ENCODE data around the gene PAX1. TPM values are rescaled to one million over a fixed set of nuclear protein-coding genes. Genes with fewer than 3 reads are reported as not detected.

PAX1 gene
- total and polyA plus RNA-seq, 9 of the 15 experiments (the other 6 are each of a cell fraction or from before 2014, with no cell fraction given): not detected

DNA sequence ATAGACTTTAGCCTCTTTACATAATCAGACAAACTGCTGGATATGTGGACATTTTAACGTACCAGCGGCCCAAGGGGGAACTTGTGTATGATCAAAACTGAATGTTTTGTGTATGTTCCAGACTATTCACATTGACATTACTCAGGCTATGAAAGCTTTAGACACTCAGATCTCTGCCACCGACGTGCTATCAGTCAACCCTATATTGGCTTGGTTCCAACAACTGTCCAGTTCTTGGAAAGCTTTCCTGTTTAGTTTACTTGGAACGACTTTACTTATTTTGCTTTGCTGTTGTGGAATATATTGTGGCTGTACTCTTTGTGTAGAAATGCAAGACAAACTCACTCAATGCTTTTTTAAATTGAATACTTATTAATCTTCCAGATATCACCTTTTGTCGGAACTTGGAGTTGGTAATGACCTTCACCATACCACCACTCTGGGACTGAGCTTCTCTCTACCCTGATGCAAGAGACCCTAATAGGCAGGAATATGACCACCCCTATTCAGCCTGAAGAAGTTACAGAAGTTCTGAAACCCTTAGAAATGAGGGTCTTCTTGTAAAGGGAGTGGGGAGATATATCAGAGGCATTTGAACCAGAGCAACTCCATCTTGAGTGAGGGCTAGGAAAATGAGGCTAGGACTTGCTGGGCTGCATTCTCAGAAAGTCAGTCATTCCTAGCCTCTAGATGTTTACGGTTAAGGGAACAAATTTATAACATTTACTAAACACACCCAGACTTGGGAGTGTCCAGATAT is 49.0 kb upstream of the PAX1 start (continued):
- TF ChIP-seq HIVEP1 (CRISPR knock-in tag; IDR thresholded peaks at IDR 0.05) (peak; percentile 88), RBM39 (optimal IDR thresholded peaks at IDR 0.05; ENCODE audit: low read depth, low read length) (no peak), PTTG1 (tag; IDR thresholded peaks at IDR 0.05; ENCODE audit: low read depth) (peak; percentile 83), NFXL1 (CRISPR knock-in tag; IDR thresholded peaks at IDR 0.05) (peak; percentile 54; the same call in 1 of the 2 replicates), HDGF (IDR thresholded peaks at IDR 0.05) (no peak), ZNF212 (CRISPR knock-in tag; IDR thresholded peaks at IDR 0.05) (0 out of 2 replicates have a peak, but pooled peaks have one; percentile 78), ZNF507 (tag; conservative IDR thresholded peaks at IDR 0.05) (0 out of 2 replicates have a peak, but pooled peaks have one; percentile 18), SMAD4 (CRISPR knock-in tag; conservative IDR thresholded peaks at IDR 0.05) (peak; percentile 90), HNRNPUL1 (IDR thresholded peaks at IDR 0.05; ENCODE audit: low read length) (no peak)
- TF ChIP-seq, protein P1, sequence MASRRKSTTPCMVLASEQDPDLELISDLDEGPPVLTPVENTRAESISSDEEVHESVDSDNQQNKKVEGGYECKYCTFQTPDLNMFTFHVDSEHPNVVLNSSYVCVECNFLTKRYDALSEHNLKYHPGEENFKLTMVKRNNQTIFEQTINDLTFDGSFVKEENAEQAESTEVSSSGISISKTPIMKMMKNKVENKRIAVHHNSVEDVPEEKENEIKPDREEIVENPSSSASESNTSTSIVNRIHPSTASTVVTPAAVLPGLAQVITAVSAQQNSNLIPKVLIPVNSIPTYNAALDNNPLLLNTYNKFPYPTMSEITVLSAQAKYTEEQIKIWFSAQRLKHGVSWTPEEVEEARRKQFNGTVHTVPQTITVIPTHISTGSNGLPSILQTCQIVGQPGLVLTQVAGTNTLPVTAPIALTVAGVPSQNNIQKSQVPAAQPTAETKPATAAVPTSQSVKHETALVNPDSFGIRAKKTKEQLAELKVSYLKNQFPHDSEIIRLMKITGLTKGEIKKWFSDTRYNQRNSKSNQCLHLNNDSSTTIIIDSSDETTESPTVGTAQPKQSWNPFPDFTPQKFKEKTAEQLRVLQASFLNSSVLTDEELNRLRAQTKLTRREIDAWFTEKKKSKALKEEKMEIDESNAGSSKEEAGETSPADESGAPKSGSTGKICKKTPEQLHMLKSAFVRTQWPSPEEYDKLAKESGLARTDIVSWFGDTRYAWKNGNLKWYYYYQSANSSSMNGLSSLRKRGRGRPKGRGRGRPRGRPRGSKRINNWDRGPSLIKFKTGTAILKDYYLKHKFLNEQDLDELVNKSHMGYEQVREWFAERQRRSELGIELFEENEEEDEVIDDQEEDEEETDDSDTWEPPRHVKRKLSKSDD (conservative IDR thresholded peaks at IDR 0.05; ENCODE audit: low read length): no peak
- TF ChIP-seq, protein P2, sequence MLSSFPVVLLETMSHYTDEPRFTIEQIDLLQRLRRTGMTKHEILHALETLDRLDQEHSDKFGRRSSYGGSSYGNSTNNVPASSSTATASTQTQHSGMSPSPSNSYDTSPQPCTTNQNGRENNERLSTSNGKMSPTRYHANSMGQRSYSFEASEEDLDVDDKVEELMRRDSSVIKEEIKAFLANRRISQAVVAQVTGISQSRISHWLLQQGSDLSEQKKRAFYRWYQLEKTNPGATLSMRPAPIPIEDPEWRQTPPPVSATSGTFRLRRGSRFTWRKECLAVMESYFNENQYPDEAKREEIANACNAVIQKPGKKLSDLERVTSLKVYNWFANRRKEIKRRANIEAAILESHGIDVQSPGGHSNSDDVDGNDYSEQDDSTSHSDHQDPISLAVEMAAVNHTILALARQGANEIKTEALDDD (IDR thresholded peaks at IDR 0.05): no peak
- TF ChIP-seq, protein P3, sequence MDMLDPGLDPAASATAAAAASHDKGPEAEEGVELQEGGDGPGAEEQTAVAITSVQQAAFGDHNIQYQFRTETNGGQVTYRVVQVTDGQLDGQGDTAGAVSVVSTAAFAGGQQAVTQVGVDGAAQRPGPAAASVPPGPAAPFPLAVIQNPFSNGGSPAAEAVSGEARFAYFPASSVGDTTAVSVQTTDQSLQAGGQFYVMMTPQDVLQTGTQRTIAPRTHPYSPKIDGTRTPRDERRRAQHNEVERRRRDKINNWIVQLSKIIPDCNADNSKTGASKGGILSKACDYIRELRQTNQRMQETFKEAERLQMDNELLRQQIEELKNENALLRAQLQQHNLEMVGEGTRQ (CRISPR knock-in tag; IDR thresholded peaks at IDR 0.05): no peak
- TF ChIP-seq, protein P4, sequence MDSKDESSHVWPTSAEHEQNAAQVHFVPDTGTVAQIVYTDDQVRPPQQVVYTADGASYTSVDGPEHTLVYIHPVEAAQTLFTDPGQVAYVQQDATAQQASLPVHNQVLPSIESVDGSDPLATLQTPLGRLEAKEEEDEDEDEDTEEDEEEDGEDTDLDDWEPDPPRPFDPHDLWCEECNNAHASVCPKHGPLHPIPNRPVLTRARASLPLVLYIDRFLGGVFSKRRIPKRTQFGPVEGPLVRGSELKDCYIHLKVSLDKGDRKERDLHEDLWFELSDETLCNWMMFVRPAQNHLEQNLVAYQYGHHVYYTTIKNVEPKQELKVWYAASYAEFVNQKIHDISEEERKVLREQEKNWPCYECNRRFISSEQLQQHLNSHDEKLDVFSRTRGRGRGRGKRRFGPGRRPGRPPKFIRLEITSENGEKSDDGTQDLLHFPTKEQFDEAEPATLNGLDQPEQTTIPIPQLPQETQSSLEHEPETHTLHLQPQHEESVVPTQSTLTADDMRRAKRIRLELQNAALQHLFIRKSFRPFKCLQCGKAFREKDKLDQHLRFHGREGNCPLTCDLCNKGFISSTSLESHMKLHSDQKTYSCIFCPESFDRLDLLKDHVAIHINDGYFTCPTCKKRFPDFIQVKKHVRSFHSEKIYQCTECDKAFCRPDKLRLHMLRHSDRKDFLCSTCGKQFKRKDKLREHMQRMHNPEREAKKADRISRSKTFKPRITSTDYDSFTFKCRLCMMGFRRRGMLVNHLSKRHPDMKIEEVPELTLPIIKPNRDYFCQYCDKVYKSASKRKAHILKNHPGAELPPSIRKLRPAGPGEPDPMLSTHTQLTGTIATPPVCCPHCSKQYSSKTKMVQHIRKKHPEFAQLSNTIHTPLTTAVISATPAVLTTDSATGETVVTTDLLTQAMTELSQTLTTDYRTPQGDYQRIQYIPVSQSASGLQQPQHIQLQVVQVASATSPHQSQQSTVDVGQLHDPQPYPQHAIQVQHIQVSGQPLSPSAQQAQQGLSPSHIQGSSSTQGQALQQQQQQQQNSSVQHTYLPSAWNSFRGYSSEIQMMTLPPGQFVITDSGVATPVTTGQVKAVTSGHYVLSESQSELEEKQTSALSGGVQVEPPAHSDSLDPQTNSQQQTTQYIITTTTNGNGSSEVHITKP (IDR thresholded peaks at IDR 0.05; ENCODE audit: partially characterized antibody): no peak
- TF ChIP-seq, protein P5, sequence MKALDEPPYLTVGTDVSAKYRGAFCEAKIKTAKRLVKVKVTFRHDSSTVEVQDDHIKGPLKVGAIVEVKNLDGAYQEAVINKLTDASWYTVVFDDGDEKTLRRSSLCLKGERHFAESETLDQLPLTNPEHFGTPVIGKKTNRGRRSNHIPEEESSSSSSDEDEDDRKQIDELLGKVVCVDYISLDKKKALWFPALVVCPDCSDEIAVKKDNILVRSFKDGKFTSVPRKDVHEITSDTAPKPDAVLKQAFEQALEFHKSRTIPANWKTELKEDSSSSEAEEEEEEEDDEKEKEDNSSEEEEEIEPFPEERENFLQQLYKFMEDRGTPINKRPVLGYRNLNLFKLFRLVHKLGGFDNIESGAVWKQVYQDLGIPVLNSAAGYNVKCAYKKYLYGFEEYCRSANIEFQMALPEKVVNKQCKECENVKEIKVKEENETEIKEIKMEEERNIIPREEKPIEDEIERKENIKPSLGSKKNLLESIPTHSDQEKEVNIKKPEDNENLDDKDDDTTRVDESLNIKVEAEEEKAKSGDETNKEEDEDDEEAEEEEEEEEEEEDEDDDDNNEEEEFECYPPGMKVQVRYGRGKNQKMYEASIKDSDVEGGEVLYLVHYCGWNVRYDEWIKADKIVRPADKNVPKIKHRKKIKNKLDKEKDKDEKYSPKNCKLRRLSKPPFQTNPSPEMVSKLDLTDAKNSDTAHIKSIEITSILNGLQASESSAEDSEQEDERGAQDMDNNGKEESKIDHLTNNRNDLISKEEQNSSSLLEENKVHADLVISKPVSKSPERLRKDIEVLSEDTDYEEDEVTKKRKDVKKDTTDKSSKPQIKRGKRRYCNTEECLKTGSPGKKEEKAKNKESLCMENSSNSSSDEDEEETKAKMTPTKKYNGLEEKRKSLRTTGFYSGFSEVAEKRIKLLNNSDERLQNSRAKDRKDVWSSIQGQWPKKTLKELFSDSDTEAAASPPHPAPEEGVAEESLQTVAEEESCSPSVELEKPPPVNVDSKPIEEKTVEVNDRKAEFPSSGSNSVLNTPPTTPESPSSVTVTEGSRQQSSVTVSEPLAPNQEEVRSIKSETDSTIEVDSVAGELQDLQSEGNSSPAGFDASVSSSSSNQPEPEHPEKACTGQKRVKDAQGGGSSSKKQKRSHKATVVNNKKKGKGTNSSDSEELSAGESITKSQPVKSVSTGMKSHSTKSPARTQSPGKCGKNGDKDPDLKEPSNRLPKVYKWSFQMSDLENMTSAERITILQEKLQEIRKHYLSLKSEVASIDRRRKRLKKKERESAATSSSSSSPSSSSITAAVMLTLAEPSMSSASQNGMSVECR (CRISPR knock-in tag; IDR thresholded peaks at IDR 0.05): no peak
